PC-9 (cell line): ENCODE data around the gene DDO. TPM values are rescaled to one million over a fixed set of nuclear protein-coding genes. Genes with fewer than 3 reads are reported as not detected.

ENCODE experiments used
- BruUV-seq: library from RNA; stranded (reverse); fragments of 400-500 nt; replicated peaks from 2 replicates; lab custom pipeline; 2021; lab: Mats Ljungman, UMichigan
- CTCF ChIA-PET: fragments of 300-600 bp; sonication (Branson Sonifier 250); formaldehyde crosslinking; loops from one replicate; lab custom pipeline; 2022; ENCODE audit warnings: antibody characterized with exemption; lab: Charles Lee
- POLR2A ChIA-PET: fragments of 300-600 bp; sonication (Branson Sonifier 250); formaldehyde crosslinking; loops from one replicate; lab custom pipeline; 2022; ENCODE audit warnings: antibody characterized with exemption; ENCODE audit not compliant: unreplicated experiment; lab: Charles Lee
- DNase-seq, 2 experiments: peaks; one replicate each; pipeline versions ENCODE4 v3.0.0 to v3.0.0-alpha.2; 2015 to 2022; ENCODE audit warnings: mixed read lengths in 1 of 2
- H2AFZ ChIP-seq: fragments of 200-600 bp; sonication (generic); 2 replicates; pipeline ENCODE4 v1.8.1; 2017; ENCODE audit warnings: antibody characterized with exemption
- H3F3A ChIP-seq: fragments of 200-600 bp; sonication (generic); 2 replicates; pipeline ENCODE4 v1.8.1; 2017; ENCODE audit warnings: antibody characterized with exemption, mild to moderate bottlenecking, low read depth; ENCODE audit not compliant: insufficient read depth
- H3K27ac ChIP-seq: fragments of 200-600 bp; sonication (generic); 2 replicates; pipeline ENCODE4 v1.6.1; 2016; ENCODE audit warnings: mixed run types
- H3K27me3 ChIP-seq: fragments of 200-600 bp; sonication (generic); 2 replicates; pipeline ENCODE4 v1.6.1; 2016; ENCODE audit warnings: low read depth, mixed run types; ENCODE audit not compliant: insufficient read depth
- H3K36me3 ChIP-seq: fragments of 200-600 bp; sonication (generic); 2 replicates; pipeline ENCODE4 v1.6.1; 2016; ENCODE audit warnings: low read depth, mixed run types
- H3K4me1 ChIP-seq: fragments of 200-600 bp; sonication (generic); replicated peaks from 2 replicates; pipeline ENCODE4 v1.6.1; 2016; ENCODE audit warnings: mixed run types; ENCODE audit not compliant: insufficient read depth
- H3K4me2 ChIP-seq: fragments of 200-600 bp; sonication (generic); 2 replicates; pipeline ENCODE4 v1.6.1; 2017; ENCODE audit warnings: mixed run types
- H3K4me3 ChIP-seq: fragments of 200-600 bp; sonication (generic); 2 replicates; pipeline ENCODE4 v1.6.1; 2016; ENCODE audit warnings: mixed run types
- H3K79me2 ChIP-seq: fragments of 200-600 bp; sonication (generic); 2 replicates; pipeline ENCODE4 v1.6.1; 2017; ENCODE audit warnings: low read depth, mixed run types
- H3K9me2 ChIP-seq: fragments of 200-600 bp; sonication (generic); 2 replicates; pipeline ENCODE4 v1.8.1; 2017; ENCODE audit warnings: mild to moderate bottlenecking; ENCODE audit not compliant: insufficient read depth
- H3K9me3 ChIP-seq: fragments of 200-600 bp; sonication (generic); 2 replicates; pipeline ENCODE4 v1.8.1; 2016; ENCODE audit warnings: low read depth; ENCODE audit not compliant: insufficient read depth
- H4K20me1 ChIP-seq: fragments of 200-600 bp; sonication (generic); 2 replicates; pipeline ENCODE4 v1.8.1; 2017; ENCODE audit not compliant: insufficient read depth
- EZH2 ChIP-seq: fragments of 200-600 bp; sonication (generic); IDR thresholded peaks from 2 replicates; pipeline ENCODE4 v1.8.0; 2017; ENCODE audit warnings: antibody characterized with exemption, low read depth
- intact Hi-C: fragments of 100-400 bp; cut with micrococcal nuclease; formaldehyde crosslinking; loops from one replicate; pipeline ENCODE4 v1.10.0; 2022; ENCODE audit not compliant: unreplicated experiment
- total RNA-seq: library from RNA; stranded (reverse); gene quantifications from 2 replicates; pipeline ENCODE4 v1.2.3, GENCODE V29; 2021
- TF ChIP-seq, protein P1 (sequence below): fragments of 200-600 bp; sonication (generic); conservative IDR thresholded peaks from 2 replicates; pipeline ENCODE4 v1.6.1; 2017; ENCODE audit warnings: mixed run types, antibody characterized with exemption, mild to moderate bottlenecking, moderate library complexity

The DDO gene
- total RNA-seq, 1 experiment from 2014 or later: 3.6 TPM

DNA sequence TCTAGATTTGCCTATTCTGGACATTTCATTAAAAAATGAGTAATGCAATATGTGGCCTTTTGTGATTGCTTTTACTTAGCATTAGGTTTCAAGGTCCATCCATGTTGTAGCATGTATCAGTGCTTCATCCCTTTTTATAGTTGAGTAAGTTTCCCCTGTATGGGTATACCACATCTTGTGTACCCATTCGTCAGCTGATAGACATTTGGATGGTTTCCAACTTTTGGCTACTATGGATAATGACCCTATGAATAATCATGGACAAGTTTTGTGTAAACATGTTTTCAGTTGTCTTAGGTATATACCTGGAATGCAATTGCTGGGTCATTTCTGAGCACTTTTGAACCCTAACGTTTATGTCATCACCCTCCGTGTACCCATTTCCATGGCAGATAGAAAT is 72.6 kb downstream of the DDO start:
- Histone ChIP-seq H3K27ac (no peak overlapping the region), H3K27me3 (no peaks in the 10 kb centered on the region), H3K4me3 (no peak overlapping the region), H3F3A (no peaks in the 10 kb centered on the region), H2AFZ (no peak overlapping the region), H4K20me1 (no peaks in the 10 kb centered on the region), H3K4me2 (no peak overlapping the region), H3K36me3 (no peaks in the 10 kb centered on the region), H3K9me2 (no peaks in the 10 kb centered on the region), H3K79me2 (no peaks in the 10 kb centered on the region), H3K4me1 (no peaks in the 10 kb centered on the region), H3K9me3 (no peaks in the 10 kb centered on the region)
- BruUV-seq: no TSS peak
- ChIA-PET CTCF (no interaction called here), POLR2A (no interaction called here)
- TF ChIP-seq EZH2: no peak
- TF ChIP-seq, protein P1, sequence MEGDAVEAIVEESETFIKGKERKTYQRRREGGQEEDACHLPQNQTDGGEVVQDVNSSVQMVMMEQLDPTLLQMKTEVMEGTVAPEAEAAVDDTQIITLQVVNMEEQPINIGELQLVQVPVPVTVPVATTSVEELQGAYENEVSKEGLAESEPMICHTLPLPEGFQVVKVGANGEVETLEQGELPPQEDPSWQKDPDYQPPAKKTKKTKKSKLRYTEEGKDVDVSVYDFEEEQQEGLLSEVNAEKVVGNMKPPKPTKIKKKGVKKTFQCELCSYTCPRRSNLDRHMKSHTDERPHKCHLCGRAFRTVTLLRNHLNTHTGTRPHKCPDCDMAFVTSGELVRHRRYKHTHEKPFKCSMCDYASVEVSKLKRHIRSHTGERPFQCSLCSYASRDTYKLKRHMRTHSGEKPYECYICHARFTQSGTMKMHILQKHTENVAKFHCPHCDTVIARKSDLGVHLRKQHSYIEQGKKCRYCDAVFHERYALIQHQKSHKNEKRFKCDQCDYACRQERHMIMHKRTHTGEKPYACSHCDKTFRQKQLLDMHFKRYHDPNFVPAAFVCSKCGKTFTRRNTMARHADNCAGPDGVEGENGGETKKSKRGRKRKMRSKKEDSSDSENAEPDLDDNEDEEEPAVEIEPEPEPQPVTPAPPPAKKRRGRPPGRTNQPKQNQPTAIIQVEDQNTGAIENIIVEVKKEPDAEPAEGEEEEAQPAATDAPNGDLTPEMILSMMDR: no peak
- intact Hi-C loops: no loop called here
- no peak for DNase-seq

Other genes starting within 250 kb of the DDO start
- 14.8 and 17.0 TPM in 2 replicates for gene WASF1, start 235.9 kb downstream of the DDO start, total RNA-seq
- 18.3 and 19.0 TPM in 2 replicates for gene CDC40, start 235.1 kb downstream of the DDO start, total RNA-seq
- gene METTL24, start 57.2 kb downstream of the DDO start, total RNA-seq: not detected in 2 replicates
- gene SLC22A16, start 61.0 kb upstream of the DDO start, total RNA-seq: not detected in 2 replicates